ENCODE data around the gene CSTPP1. TPM values are rescaled to one million over a fixed set of nuclear protein-coding genes. Genes with fewer than 3 reads are reported as not detected.
"Not testable (repeated sequence)": the region's sequence is repeated elsewhere in the genome, so short reads cannot be mapped to it uniquely, and the experiment has no call there.

CSTPP1 gene
- polyA plus RNA-seq, 1 donor from 2014 or later = 46.4 TPM

- not testable (repeated sequence) for H3K9ac ChIP-seq (ENCODE audit: low read length); H3F3A ChIP-seq (ENCODE audit: insufficient read depth, low read length, poor library complexity, severe bottlenecking); H2AFZ ChIP-seq (ENCODE audit: low read depth, low read length); H3K36me3 ChIP-seq (ENCODE audit: insufficient read depth, low read length); H3K79me2 ChIP-seq (replicated peaks; ENCODE audit: insufficient read depth, low read length); H3K4me3 ChIP-seq (ENCODE audit: low read length); H3K27me3 ChIP-seq (ENCODE audit: insufficient read depth, low read depth, low read length); H4K20me1 ChIP-seq (ENCODE audit: insufficient read depth); H3K9me2 ChIP-seq (ENCODE audit: insufficient read depth, low read length); H3K9me3 ChIP-seq (ENCODE audit: low read length); H3K27ac ChIP-seq (ENCODE audit: low read length); H3K4me2 ChIP-seq (ENCODE audit: low read length)
Measured at GRCh38 chr11:46997796-46998195, 61.2 kb downstream of the CSTPP1 start.

GRCh38 chr11:46999217-46999616 lies 62.7 kb downstream of the CSTPP1 start:
- Histone ChIP-seq H3K9ac (ENCODE audit: low read length) (no peak overlapping the region), H3K9me2 (ENCODE audit: insufficient read depth, low read length) (no peaks in the 10 kb centered on the region), H3K79me2 (replicated peaks; ENCODE audit: insufficient read depth, low read length) (no peaks in the 10 kb centered on the region), H3K4me3 (ENCODE audit: low read length) (no peak overlapping the region), H3K4me2 (ENCODE audit: low read length) (no peak overlapping the region), H2AFZ (ENCODE audit: low read depth, low read length) (no peak overlapping the region), H3F3A (ENCODE audit: insufficient read depth, low read length, poor library complexity, severe bottlenecking) (no peaks in the 10 kb centered on the region), H3K27ac (ENCODE audit: low read length) (no peak overlapping the region), H3K27me3 (ENCODE audit: insufficient read depth, low read depth, low read length) (no peaks in the 10 kb centered on the region), H4K20me1 (ENCODE audit: insufficient read depth) (no peaks in the 10 kb centered on the region), H3K9me3 (ENCODE audit: low read length) (no peaks in the 10 kb centered on the region), H3K36me3 (ENCODE audit: insufficient read depth, low read length) (no peaks in the 10 kb centered on the region)
- TF ChIP-seq SMC3 (conservative IDR thresholded peaks at IDR 0.05; ENCODE audit: poor library complexity) (no peak), TAF1 (IDR thresholded peaks at IDR 0.05; ENCODE audit: low read depth) (no peak), MXI1 (conservative IDR thresholded peaks at IDR 0.05; ENCODE audit: poor library complexity, severe bottlenecking) (no peak), EZH2 (IDR thresholded peaks at IDR 0.05; ENCODE audit: borderline replicate concordance, insufficient read depth, low read length, poor library complexity, severe bottlenecking) (no peak), POLR2AphosphoS5 (IDR thresholded peaks at IDR 0.05) (no peak), RAD21 (conservative IDR thresholded peaks at IDR 0.05) (no peak), CTCF (IDR thresholded peaks at IDR 0.05; ENCODE audit: poor library complexity, severe bottlenecking) (no peak), REST (IDR thresholded peaks at IDR 0.05; ENCODE audit: borderline replicate concordance) (no peak)

- Histone ChIP-seq H3K4me3 (ENCODE audit: low read length) (no peak overlapping the region), H3K79me2 (replicated peaks; ENCODE audit: insufficient read depth, low read length) (no peaks in the 10 kb centered on the region), H3K27ac (ENCODE audit: low read length) (no peak overlapping the region), H3K27me3 (ENCODE audit: insufficient read depth, low read depth, low read length) (no peaks in the 10 kb centered on the region), H2AFZ (ENCODE audit: low read depth, low read length) (no peak overlapping the region), H3K36me3 (ENCODE audit: insufficient read depth, low read length) (no peaks in the 10 kb centered on the region), H3K4me2 (ENCODE audit: low read length) (no peak overlapping the region), H3K9ac (ENCODE audit: low read length) (no peak overlapping the region), H4K20me1 (ENCODE audit: insufficient read depth) (no peaks in the 10 kb centered on the region), H3K9me2 (ENCODE audit: insufficient read depth, low read length) (no peaks in the 10 kb centered on the region), H3K9me3 (ENCODE audit: low read length) (no peaks in the 10 kb centered on the region), H3F3A (ENCODE audit: insufficient read depth, low read length, poor library complexity, severe bottlenecking) (no peaks in the 10 kb centered on the region)
- no peak for TF ChIP-seq RAD21 (conservative IDR thresholded peaks at IDR 0.05)
- no peak for TF ChIP-seq REST (IDR thresholded peaks at IDR 0.05; ENCODE audit: borderline replicate concordance)
- TF ChIP-seq MXI1 (conservative IDR thresholded peaks at IDR 0.05; ENCODE audit: poor library complexity, severe bottlenecking) = no peak
Measured at GRCh38 chr11:47000033-47000432, 63.5 kb downstream of the CSTPP1 start.
